Measurements from ENCODE around the gene CAMTA1.
A peak's percentile ranks its signal among the peaks of the same experiment; 100 is the strongest.

CAMTA1 gene

GRCh38 chr1:6779089-6779805 lies 6.0 kb upstream of the CAMTA1 start:
- no peak for DNase-seq (ENCODE audit: low read depth in 1 of 2, low spot score in 1 of 2)

GRCh38 chr1:6782151-6782550 lies 3.1 kb upstream of the CAMTA1 start:
- no peak for DNase-seq (ENCODE audit: low read depth in 1 of 2, low spot score in 1 of 2)

- no peak for DNase-seq (ENCODE audit: low read depth in 1 of 2, low spot score in 1 of 2)
Measured at GRCh38 chr1:6783221-6783620, 2.0 kb upstream of the CAMTA1 start.

GRCh38 chr1:6783936-6784559 lies 1.2 kb upstream of the CAMTA1 start:
- no peak for DNase-seq (ENCODE audit: low read depth in 1 of 2, low spot score in 1 of 2)

GRCh38 chr1:6784560-6785317 lies 515 bp upstream of the CAMTA1 start:
- DNase-seq (ENCODE audit: low read depth in 1 of 2, low spot score in 1 of 2), result peak; percentile 96 to 100

- peak; percentile 6 to 9 for DNase-seq (ENCODE audit: low read depth in 1 of 2, low spot score in 1 of 2)
Measured at GRCh38 chr1:6785728-6786505, 663 bp downstream of the CAMTA1 start.

- no peak for DNase-seq (ENCODE audit: low read depth in 1 of 2, low spot score in 1 of 2)
Measured at GRCh38 chr1:6788946-6789345, 3.7 kb downstream of the CAMTA1 start.

- DNase-seq (ENCODE audit: low read depth in 1 of 2, low spot score in 1 of 2), result no peak
Measured at GRCh38 chr1:6790146-6790545, 4.9 kb downstream of the CAMTA1 start.

- DNase-seq (ENCODE audit: low read depth in 1 of 2, low spot score in 1 of 2), result no peak
Measured at GRCh38 chr1:6794164-6794563, 8.9 kb downstream of the CAMTA1 start.

GRCh38 chr1:6795203-6795602 lies 9.9 kb downstream of the CAMTA1 start:
- DNase-seq (ENCODE audit: low read depth in 1 of 2, low spot score in 1 of 2), result no peak

- no peak for DNase-seq (ENCODE audit: low read depth in 1 of 2, low spot score in 1 of 2)
Measured at GRCh38 chr1:6795661-6796060, 10.4 kb downstream of the CAMTA1 start.

GRCh38 chr1:6796095-6796494 lies 10.8 kb downstream of the CAMTA1 start:
- no peak for DNase-seq (ENCODE audit: low read depth in 1 of 2, low spot score in 1 of 2)

GRCh38 chr1:6799499-6799898 lies 14.2 kb downstream of the CAMTA1 start:
- no peak for DNase-seq (ENCODE audit: low read depth in 1 of 2, low spot score in 1 of 2)

GRCh38 chr1:6800745-6801144 lies 15.5 kb downstream of the CAMTA1 start:
- no peak for DNase-seq (ENCODE audit: low read depth in 1 of 2, low spot score in 1 of 2)

- no peak for DNase-seq (ENCODE audit: low read depth in 1 of 2, low spot score in 1 of 2)
Measured at GRCh38 chr1:6801199-6801598, 15.9 kb downstream of the CAMTA1 start.

- DNase-seq (ENCODE audit: low read depth in 1 of 2, low spot score in 1 of 2), result no peak
Measured at GRCh38 chr1:6801966-6802365, 16.7 kb downstream of the CAMTA1 start.

- no peak for DNase-seq (ENCODE audit: low read depth in 1 of 2, low spot score in 1 of 2)
Measured at GRCh38 chr1:6802454-6802853, 17.2 kb downstream of the CAMTA1 start.

GRCh38 chr1:6802893-6803292 lies 17.6 kb downstream of the CAMTA1 start:
- no peak for DNase-seq (ENCODE audit: low read depth in 1 of 2, low spot score in 1 of 2)

- no peak for DNase-seq (ENCODE audit: low read depth in 1 of 2, low spot score in 1 of 2)
Measured at GRCh38 chr1:6803357-6803756, 18.1 kb downstream of the CAMTA1 start.

- DNase-seq (ENCODE audit: low read depth in 1 of 2, low spot score in 1 of 2), result no peak
Measured at GRCh38 chr1:6805004-6805416, 19.8 kb downstream of the CAMTA1 start.

- DNase-seq (ENCODE audit: low read depth in 1 of 2, low spot score in 1 of 2), result no peak
Measured at GRCh38 chr1:6807782-6808181, 22.5 kb downstream of the CAMTA1 start.

Measured in activated CD4-positive, alpha-beta T cell treated with anti-CD3 and anti-CD28 coated beads, Interleukin-2, amount 50 U/mL, for 24 hours (primary cell).